T-helper 2 cell treated with Interferon-gamma antibody and Interleukin-4, amounts not matched to agents 5 μg/mL and 100 μg/mL, for 36 hours (primary cell): ENCODE measurements around the gene ABHD17C.
A peak's percentile ranks its signal among the peaks of the same experiment; 100 is the strongest.

Experiments used
- DNase-seq: peaks from one replicate; pipeline ENCODE4 v3.0.0; 2021; ENCODE audit warnings: low spot score
- H3K27ac Mint-ChIP-seq: one replicate; pipeline ENCODE4 v1.8.0; 2021; ENCODE audit warnings: mild to moderate bottlenecking, mixed read lengths
- H3K27me3 Mint-ChIP-seq: one replicate; pipeline ENCODE4 v1.8.0; 2021; ENCODE audit warnings: low read depth, mixed read lengths
- H3K36me3 Mint-ChIP-seq: one replicate; pipeline ENCODE4 v1.8.0; 2021; ENCODE audit warnings: low read depth, mixed read lengths
- H3K4me1 Mint-ChIP-seq: one replicate; pipeline ENCODE4 v1.8.0; 2021; ENCODE audit warnings: low read depth, mixed read lengths
- H3K4me3 Mint-ChIP-seq: one replicate; pipeline ENCODE4 v1.8.0; 2022; ENCODE audit warnings: mild to moderate bottlenecking, moderate library complexity, mixed read lengths
- H3K9me3 Mint-ChIP-seq: one replicate; pipeline ENCODE4 v1.8.0; 2021; ENCODE audit warnings: mixed read lengths

Gene ABHD17C

GRCh38 chr15:80769829-80770705, 75.0 kb downstream of the ABHD17C start:
- DNase-seq = no peak
- no peaks in the 10 kb centered on the region for H3K9me3 Mint-ChIP-seq
- peaks cover 9% of the 10 kb centered on the region for H3K27me3 Mint-ChIP-seq
- H3K4me1 Mint-ChIP-seq = no peaks in the 10 kb centered on the region
- no peak overlapping the region for H3K4me3 Mint-ChIP-seq
- no peak overlapping the region for H3K27ac Mint-ChIP-seq
- no peaks in the 10 kb centered on the region for H3K36me3 Mint-ChIP-seq

DNA sequence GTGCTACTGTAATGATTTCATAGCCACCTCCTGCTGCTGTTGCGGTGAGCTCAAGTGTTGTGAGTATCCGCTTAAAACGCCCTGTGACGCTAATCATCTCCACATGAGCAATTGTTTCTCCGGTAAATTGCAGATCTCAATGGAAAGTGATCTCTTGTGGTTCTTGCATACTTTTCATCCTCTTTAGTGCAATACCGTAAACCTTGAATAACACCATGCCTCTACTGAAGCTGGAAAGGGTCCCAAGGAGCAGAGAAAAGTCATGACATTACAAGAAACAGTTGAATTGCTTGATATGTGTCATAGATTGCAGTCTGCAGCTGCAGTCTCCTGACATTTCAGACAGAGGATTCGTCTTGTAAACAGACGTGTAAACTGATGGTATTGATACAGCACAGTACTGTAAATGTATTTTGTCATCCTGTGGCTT, 78.0 kb downstream of the ABHD17C start:
- DNase-seq = no peak
- Mint-ChIP-seq H3K36me3 (no peaks in the 10 kb centered on the region), H3K4me1 (peaks cover 4% of the 10 kb centered on the region), H3K27ac (no peak overlapping the region), H3K4me3 (no peak overlapping the region), H3K9me3 (no peaks in the 10 kb centered on the region), H3K27me3 (peaks cover 23% of the 10 kb centered on the region)

GRCh38 chr15:80773792-80774352, 78.8 kb downstream of the ABHD17C start:
- Mint-ChIP-seq H3K9me3 (no peaks in the 10 kb centered on the region), H3K36me3 (no peaks in the 10 kb centered on the region), H3K4me3 (no peak overlapping the region), H3K27ac (no peak overlapping the region), H3K4me1 (peaks cover 4% of the 10 kb centered on the region), H3K27me3 (peaks cover 26% of the 10 kb centered on the region)
- DNase-seq = no peak

- no peaks in the 10 kb centered on the region for H3K36me3 Mint-ChIP-seq
- no peak overlapping the region for H3K4me3 Mint-ChIP-seq
- no peaks in the 10 kb centered on the region for H3K9me3 Mint-ChIP-seq
- no peak overlapping the region for H3K27ac Mint-ChIP-seq
- no peak for DNase-seq
- peaks cover 27% of the 10 kb centered on the region for H3K27me3 Mint-ChIP-seq
- H3K4me1 Mint-ChIP-seq = peaks cover 5% of the 10 kb centered on the region
Observed at GRCh38 chr15:80774486-80774885, 79.4 kb downstream of the ABHD17C start.

GRCh38 chr15:80775338-80775737, 80.2 kb downstream of the ABHD17C start:
- no peaks in the 10 kb centered on the region for H3K9me3 Mint-ChIP-seq
- DNase-seq = no peak
- H3K36me3 Mint-ChIP-seq = no peaks in the 10 kb centered on the region
- peaks cover 11% of the 10 kb centered on the region for H3K4me1 Mint-ChIP-seq
- H3K4me3 Mint-ChIP-seq = no peak overlapping the region
- peaks cover 35% of the 10 kb centered on the region for H3K27me3 Mint-ChIP-seq
- no peak overlapping the region for H3K27ac Mint-ChIP-seq

DNA sequence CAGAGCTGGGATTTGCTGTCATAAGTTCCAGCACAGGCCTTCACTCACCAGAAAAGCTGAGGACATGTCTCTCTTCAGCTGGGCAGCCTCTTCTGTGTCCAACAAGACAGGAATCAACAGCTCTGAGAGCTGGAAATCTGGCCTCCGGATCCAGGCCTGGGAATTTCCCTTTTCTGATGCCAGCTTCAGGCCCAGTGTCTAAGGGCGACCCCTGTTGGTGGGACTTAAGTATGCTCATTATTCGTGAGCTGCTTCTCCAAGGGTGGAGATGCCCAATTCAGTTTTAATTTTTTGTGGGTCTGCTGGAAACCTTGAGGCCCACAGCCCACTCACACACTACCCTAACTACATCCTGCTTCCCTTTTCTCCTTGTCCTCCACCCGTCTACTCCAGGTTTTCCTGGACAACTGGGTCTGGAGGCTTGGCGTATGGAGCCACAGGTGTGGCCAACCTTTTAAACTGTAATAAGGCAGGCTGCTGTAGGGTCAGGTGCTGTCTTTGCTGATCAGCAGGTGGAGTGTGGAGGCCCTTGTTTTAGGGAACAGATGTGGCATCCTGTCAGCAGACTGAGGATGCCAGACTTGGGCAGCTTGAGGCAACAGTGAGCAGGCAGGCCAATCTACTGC, 81.4 kb downstream of the ABHD17C start:
- Mint-ChIP-seq H3K36me3 (no peaks in the 10 kb centered on the region), H3K4me1 (peaks cover 11% of the 10 kb centered on the region), H3K9me3 (no peaks in the 10 kb centered on the region), H3K27me3 (peaks cover 47% of the 10 kb centered on the region), H3K27ac (no peak overlapping the region), H3K4me3 (no peak overlapping the region)
- peak; percentile 53 for DNase-seq

GRCh38 chr15:80777137-80777536, 82.0 kb downstream of the ABHD17C start:
- Mint-ChIP-seq H3K4me3 (no peak overlapping the region), H3K27me3 (peaks cover 53% of the 10 kb centered on the region), H3K27ac (no peak overlapping the region), H3K36me3 (no peaks in the 10 kb centered on the region), H3K4me1 (peaks cover 14% of the 10 kb centered on the region), H3K9me3 (no peaks in the 10 kb centered on the region)
- DNase-seq = no peak

GRCh38 chr15:80777826-80778620, 82.9 kb downstream of the ABHD17C start:
- no peak for DNase-seq
- Mint-ChIP-seq H3K27ac (peak overlapping the region; percentile 47), H3K27me3 (peaks cover 60% of the 10 kb centered on the region), H3K4me1 (peaks cover 22% of the 10 kb centered on the region), H3K4me3 (peak overlapping the region; percentile 24), H3K9me3 (no peaks in the 10 kb centered on the region), H3K36me3 (peaks cover 1% of the 10 kb centered on the region)

- H3K9me3 Mint-ChIP-seq = no peaks in the 10 kb centered on the region
- H3K36me3 Mint-ChIP-seq = peaks cover 1% of the 10 kb centered on the region
- H3K4me3 Mint-ChIP-seq = peak overlapping the region; percentile 24
- peaks cover 27% of the 10 kb centered on the region for H3K4me1 Mint-ChIP-seq
- peaks cover 59% of the 10 kb centered on the region for H3K27me3 Mint-ChIP-seq
- H3K27ac Mint-ChIP-seq = no peak overlapping the region
- DNase-seq = no peak
Observed at GRCh38 chr15:80778621-80778963, 83.5 kb downstream of the ABHD17C start.

DNA sequence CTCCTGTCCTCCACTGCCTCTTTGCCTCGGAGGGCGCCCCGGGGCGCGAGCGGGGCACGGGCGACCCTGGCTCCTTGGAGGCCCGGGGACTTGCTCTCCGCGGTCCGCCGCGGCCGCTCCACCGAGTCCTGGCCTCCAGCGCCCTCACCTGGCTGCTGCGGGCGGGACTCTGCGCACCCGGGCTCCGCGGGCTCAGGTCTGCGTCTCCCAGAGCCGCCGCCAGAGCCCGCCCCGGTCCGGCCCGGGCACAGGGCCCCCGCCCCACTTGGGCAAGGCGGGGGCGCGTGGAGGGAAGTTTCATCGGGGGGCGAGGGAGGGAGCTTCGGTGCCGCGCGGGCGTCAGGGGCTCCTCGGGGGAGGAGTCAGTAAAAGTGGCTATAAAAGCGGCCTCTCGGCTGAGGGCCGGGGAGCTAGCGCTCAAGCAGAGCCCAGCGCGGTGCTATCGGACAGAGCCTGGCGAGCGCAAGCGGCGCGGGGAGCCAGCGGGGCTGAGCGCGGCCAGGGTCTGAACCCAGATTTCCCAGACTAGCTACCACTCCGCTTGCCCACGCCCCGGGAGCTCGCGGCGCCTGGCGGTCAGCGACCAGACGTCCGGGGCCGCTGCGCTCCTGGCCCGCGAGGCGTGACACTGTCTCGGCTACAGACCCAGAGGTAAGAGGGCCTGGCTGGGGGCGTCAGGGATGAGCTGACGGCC, 84.0 kb downstream of the ABHD17C start, which contains the start of gene CEMIP:
TSS of gene CEMIP (plus strand) at position 407 of the 694 bp plus-strand sequence. CDS start 94,510 bp downstream, outside the sequence.
- Mint-ChIP-seq H3K27me3 (peaks cover 56% of the 10 kb centered on the region), H3K9me3 (no peaks in the 10 kb centered on the region), H3K27ac (no peak within 1 kb of the TSS), H3K36me3 (peaks cover 1% of the 10 kb centered on the region), H3K4me1 (peaks cover 31% of the 10 kb centered on the region), H3K4me3 (peak within 1 kb of the TSS; percentile 83)
- peak; percentile 70 for DNase-seq

DNA sequence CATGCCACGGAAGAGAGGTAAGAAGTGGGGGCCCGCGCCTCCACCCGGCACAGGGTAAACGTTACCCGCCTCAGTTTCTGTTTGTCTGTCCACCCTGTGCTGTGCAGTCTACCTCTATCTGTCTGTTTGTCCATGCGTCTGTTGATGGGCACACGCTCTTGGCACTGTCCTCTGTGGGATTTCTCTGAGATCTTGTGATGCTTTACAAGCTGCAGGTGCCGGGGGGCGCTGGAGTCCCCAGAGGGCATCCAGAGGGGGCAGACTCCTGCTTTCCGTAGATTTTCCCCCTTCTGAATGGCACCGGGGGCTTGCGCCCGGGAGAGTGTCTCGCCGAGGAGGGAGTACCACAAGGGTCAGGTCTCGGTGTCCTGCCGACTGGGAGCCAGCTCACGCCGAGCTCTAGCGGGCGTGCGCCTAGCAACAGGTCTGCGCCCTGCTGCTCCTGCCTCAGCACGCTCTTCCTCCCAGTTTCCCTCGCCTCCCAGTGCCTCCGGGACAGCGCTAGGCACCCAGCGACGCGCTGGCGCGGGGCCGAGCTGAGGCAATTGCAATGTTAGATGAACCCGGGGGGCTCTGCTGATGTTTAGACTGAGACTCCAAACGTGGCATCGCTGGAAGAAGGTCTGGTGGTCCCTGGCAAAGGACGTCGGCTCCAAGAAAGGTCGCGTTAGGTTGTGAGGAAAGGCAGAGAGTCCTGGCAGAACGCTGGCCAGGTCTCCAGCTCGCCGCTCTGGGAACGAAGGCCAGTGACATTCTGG, 84.7 kb downstream of the ABHD17C start:
- DNase-seq = no peak
- Mint-ChIP-seq H3K9me3 (no peaks in the 10 kb centered on the region), H3K27me3 (peaks cover 53% of the 10 kb centered on the region), H3K27ac (no peak overlapping the region), H3K36me3 (peaks cover 1% of the 10 kb centered on the region), H3K4me3 (peak overlapping the region; percentile 83), H3K4me1 (peaks cover 36% of the 10 kb centered on the region)

- peaks cover 43% of the 10 kb centered on the region for H3K4me1 Mint-ChIP-seq
- H3K27ac Mint-ChIP-seq = no peak overlapping the region
- peak overlapping the region; percentile 83 for H3K4me3 Mint-ChIP-seq
- peaks cover 3% of the 10 kb centered on the region for H3K36me3 Mint-ChIP-seq
- peak; percentile 39 for DNase-seq
- peaks cover 53% of the 10 kb centered on the region for H3K27me3 Mint-ChIP-seq
- no peaks in the 10 kb centered on the region for H3K9me3 Mint-ChIP-seq
Observed at GRCh38 chr15:80780416-80781221, 85.5 kb downstream of the ABHD17C start.
